ENCODE measurements around the gene ALOX15. TPM values are rescaled to one million over a fixed set of nuclear protein-coding genes. Genes with fewer than 3 reads are reported as not detected.

The ALOX15 gene
- total RNA-seq, 1 donor: not detected

DNA sequence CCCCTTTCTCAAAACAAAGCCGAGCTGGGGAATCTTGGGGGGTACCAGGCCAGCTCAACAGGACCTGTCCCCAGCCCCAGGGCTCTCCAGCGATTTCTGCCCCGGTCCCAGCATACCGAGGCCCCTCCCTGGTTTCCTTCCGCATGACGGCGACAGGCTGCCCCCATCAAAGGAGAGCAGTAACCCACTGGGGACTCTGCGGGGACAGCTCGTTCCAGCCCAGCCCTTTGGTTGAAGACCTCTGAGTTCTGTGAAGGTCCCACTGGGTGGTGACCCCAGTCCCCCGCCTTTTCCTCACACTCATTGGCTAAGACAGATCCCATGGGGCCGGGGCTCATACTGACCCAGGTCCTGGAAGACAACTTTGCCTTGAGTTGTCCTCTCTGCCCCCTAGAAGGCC is 53.1 kb downstream of the ALOX15 start:
- DNase-seq (ENCODE audit: low read depth): no peak
- no peak overlapping the region for H3K4me3 ChIP-seq (ENCODE audit: low read depth, low read length)
- TF ChIP-seq CTCF (IDR thresholded peaks at IDR 0.05; ENCODE audit: insufficient read depth, low read depth, low read length): no peak

GRCh38 chr17:4587803-4588202 is 53.7 kb downstream of the ALOX15 start:
- no peak overlapping the region for H3K4me3 ChIP-seq (ENCODE audit: low read depth, low read length)
- TF ChIP-seq CTCF (IDR thresholded peaks at IDR 0.05; ENCODE audit: insufficient read depth, low read depth, low read length): no peak
- DNase-seq (ENCODE audit: low read depth): peak; percentile 56

DNA sequence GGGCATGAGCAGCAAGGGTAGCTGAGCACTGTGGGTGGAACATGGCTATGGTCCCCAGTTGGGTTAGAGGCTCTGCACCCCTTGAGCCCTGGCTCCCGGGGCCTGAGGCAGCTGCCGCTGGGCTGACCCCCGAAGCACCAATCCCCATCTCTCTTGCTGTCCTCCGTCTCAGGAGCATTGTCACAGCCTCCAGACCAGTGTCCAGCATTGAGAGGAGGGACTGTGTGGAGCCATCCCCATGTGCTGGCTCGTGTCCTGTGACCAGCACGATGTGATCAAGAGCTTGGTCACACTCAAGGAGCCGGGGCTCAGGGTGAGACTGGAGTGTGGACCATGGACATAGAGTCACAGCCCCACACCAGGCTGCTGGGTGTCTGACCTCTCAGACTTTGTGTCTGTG is 54.3 kb downstream of the ALOX15 start:
- TF ChIP-seq CTCF (IDR thresholded peaks at IDR 0.05; ENCODE audit: insufficient read depth, low read depth, low read length): no peak
- H3K4me3 ChIP-seq (ENCODE audit: low read depth, low read length): no peak overlapping the region
- no peak for DNase-seq (ENCODE audit: low read depth)

DNA sequence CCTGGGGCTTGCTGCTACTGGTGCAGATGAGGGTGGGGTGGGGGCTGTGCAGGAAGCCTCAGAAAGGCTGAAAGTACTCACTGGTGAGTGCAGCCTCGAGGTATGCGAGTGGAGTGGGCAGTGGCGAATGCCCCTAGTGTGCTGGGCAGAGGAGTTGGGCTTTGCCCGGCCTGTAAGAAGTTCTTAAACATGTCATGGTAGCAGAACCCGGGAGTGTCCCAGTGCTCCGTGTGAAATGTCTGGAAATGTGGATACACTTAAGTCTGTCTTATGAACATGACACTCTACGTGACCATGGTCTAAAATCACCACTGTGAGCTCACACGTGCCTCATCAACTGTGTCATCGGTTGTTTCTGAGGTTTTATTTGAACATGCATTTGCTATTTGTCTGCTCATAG is 55.4 kb downstream of the ALOX15 start:
- no peak for TF ChIP-seq CTCF (IDR thresholded peaks at IDR 0.05; ENCODE audit: insufficient read depth, low read depth, low read length)
- no peak overlapping the region for H3K4me3 ChIP-seq (ENCODE audit: low read depth, low read length)
- DNase-seq (ENCODE audit: low read depth): no peak

DNA sequence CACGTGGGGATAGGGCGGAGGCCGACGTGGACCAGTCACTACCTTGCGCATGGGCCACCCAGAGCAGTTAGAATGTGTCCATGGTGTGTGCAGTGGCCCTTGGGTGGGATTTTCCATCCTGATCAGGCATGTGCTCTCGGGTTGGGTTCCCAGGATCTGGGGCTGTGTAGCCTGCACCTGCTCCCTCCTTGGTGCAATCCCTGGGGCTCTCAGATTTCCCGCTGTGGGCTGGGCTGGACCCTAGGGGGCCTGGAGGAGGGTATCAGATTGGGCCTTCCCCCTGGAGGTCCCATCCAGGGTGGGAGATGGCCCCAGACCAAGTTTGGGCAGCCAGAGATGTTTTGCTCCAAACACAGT is 55.9 kb downstream of the ALOX15 start:
- TF ChIP-seq CTCF (IDR thresholded peaks at IDR 0.05; ENCODE audit: insufficient read depth, low read depth, low read length): no peak
- DNase-seq (ENCODE audit: low read depth): no peak
- H3K4me3 ChIP-seq (ENCODE audit: low read depth, low read length): no peak overlapping the region

DNA sequence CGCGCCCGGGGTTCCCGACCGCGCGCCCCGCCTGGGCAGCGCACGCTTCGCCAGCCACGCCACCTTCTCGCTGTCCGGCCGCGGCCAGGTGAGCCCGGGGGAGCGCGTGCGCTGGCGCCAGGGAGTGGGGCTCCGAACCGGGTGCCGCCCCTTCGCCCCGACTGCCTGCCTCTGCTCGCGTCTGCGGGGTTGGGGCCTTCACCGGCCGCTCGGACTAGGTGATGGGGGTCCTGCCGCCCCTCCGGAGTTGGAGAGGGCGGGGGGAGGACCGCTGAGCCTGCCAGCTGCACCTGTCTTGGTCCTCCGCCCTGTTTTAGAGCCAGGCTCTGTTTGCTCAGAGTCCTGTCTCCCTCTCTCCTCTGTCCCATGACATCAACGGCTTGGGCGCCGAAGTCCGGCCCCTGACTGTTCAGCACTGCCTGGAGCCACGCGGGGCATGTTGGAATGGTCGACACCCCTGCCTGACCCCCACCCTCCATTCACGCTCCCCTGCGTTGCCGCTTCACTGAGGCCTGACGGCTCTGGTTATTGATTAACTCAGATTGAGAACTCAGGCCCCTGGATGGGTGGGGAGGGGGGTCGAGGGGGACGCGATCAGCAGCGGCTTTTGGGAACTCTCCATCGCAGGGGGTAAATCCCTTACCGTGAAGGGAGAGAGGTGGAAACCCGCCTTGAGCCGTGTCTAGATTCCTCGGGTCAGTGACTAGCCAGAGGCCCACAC is 56.4 kb downstream of the ALOX15 start:
- H3K4me3 ChIP-seq (ENCODE audit: low read depth, low read length): no peak overlapping the region
- no peak for TF ChIP-seq CTCF (IDR thresholded peaks at IDR 0.05; ENCODE audit: insufficient read depth, low read depth, low read length)
- DNase-seq (ENCODE audit: low read depth): no peak
